GM18867 (cell line): ENCODE measurements around the gene HTR3E.
"Not testable (repeated sequence)": the region's sequence is repeated elsewhere in the genome, so short reads cannot be mapped to it uniquely, and the experiment has no call there.

Experiments used
- ATAC-seq: cut with Tn5 transposase; IDR thresholded peaks from one replicate; pipeline ENCODE4 v1.9.1; 2021; ENCODE audit warnings: mild to moderate bottlenecking, moderate library complexity; ENCODE audit not compliant: unreplicated experiment

HTR3E gene

GRCh38 chr3:184110316-184110725, 13.5 kb downstream of the HTR3E start:
- no peak for ATAC-seq

- no peak for ATAC-seq
Observed at GRCh38 chr3:184116017-184116416, 19.2 kb downstream of the HTR3E start.

- no peak for ATAC-seq
Observed at GRCh38 chr3:184117636-184118035, 20.8 kb downstream of the HTR3E start.

GRCh38 chr3:184121031-184121430, 24.2 kb downstream of the HTR3E start:
- ATAC-seq, result not testable (repeated sequence)

DNA sequence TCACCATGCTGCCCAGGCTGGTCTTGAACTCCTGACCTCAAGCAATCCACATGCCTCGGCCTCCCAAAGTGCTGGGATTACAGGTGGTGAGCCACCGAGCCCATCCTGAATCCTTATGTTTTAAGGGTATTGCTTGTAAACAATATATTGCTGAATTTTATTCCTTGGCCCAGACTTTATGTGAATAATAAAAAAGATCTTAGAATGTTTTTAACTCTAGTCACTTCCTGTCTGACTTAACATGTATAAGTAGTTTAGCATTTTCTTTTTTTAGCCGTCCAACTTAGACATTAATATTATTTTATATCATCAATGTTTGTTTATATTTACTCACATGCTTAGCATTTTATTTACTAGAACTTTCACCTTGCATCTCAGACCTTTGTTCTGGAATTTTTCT, 29.1 kb downstream of the HTR3E start:
- no peak for ATAC-seq

- no peak for ATAC-seq
Observed at GRCh38 chr3:184129012-184129411, 32.1 kb downstream of the HTR3E start.

GRCh38 chr3:184132945-184133344, 36.1 kb downstream of the HTR3E start:
- ATAC-seq, result no peak

DNA sequence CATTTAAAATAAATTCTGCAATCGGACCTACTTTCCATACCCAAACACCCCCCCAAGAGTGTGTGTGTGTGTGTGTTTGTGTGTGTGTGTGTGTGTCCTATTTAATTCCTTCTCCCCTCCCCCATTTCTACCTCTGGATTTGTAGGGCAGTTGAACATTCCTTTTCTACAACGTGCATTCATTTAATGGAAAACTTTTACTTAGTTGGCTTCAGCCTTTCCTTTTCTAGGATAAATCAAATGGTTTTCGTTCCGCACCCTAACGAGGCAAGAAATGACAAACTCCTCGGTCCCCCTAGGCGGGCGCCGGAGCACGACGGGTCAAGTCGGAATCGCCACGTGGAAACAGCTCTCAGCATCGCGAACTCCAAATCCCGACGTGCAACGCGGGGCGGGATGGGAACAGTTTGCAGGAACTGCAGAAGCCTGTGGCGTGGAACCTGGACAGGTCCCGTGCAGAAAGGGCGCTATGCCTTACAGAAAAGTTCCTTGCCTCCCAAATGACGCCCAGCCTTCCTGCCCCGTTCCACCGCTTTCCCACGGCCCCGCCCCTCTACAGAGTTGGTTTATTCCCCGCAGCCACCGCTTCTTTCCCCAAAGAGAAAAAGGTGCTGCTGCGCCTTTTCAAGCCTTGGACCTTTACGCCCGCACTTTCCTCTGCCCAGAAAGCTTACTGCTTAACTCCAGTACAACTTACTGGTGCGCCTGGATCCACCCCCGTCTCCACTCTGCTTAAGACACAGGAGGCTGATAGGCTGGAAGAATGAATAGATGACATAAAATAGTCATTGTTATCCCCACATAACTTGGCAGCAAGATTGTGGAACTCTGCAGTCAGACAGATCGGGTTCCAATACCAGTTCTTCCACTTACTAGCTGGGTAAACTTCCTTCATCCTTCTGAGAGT, 37.2 kb downstream of the HTR3E start:
- ATAC-seq, result no peak

- ATAC-seq, result peak; percentile 15
Observed at GRCh38 chr3:184134746-184135148, 37.9 kb downstream of the HTR3E start.

- peak; percentile 90 for ATAC-seq
Observed at GRCh38 chr3:184135149-184135910, 38.5 kb downstream of the HTR3E start, which contains the start of gene EIF2B5. TSS of gene EIF2B5 (plus strand) at chr3:184135358. CDS start at chr3:184135386, 28 bp downstream.

DNA sequence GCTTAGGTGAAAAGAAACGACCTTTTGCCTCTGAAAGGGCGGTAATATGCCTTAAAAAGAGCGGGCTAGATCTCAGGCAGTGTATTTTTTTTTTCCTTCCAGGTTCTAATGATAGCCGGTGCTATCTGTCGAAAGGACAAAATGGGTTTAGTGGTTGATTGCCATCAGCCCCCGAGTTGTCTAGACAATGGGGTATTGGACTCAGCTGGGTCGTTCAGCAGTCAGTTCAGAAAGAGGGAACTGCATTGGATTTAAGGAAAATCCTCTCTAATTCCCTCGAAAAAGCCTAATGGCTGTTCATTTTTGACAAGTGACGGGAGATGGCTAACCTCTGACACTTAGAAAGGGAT, 39.0 kb downstream of the HTR3E start:
- no peak for ATAC-seq

- no peak for ATAC-seq
Observed at GRCh38 chr3:184140436-184140835, 43.6 kb downstream of the HTR3E start.

DNA sequence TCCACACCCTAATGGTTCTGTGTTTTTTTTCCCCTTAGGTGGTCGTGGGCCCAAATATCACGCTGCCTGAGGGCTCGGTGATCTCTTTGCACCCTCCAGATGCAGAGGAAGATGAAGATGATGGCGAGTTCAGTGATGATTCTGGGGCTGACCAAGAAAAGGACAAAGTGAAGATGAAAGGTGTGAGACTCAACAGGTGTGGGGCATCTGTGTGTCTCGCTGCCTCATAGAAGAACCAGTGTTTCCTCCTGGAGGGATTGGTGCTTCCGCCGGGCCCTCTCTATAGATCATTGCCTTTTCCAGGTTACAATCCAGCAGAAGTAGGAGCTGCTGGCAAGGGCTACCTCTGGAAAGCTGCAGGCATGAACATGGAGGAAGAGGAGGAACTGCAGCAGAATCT, 45.3 kb downstream of the HTR3E start:
- no peak for ATAC-seq

DNA sequence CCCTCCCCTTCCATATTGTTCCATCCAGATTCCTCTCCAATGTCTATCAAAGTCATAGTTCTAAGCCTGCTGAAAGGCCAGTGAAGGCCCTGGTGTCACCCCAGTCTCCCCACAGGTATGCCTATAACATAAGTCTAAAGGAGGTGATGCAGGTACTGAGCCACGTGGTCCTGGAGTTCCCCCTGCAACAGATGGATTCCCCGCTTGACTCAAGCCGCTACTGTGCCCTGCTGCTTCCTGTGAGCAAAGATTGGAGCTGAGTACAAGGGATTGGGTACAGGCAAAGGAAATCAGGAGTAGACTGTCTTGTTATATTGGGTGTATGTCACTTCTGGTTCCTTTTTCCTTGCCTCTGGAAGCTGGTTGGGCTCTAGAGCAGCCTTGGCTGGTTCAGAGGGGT, 46.5 kb downstream of the HTR3E start:
- ATAC-seq, result no peak

- ATAC-seq, result no peak
Observed at GRCh38 chr3:184144505-184144904, 47.6 kb downstream of the HTR3E start.

GRCh38 chr3:184145111-184145524, 48.3 kb downstream of the HTR3E start:
- no peak for ATAC-seq

GRCh38 chr3:184145751-184146270, 48.9 kb downstream of the HTR3E start:
- no peak for ATAC-seq

DNA sequence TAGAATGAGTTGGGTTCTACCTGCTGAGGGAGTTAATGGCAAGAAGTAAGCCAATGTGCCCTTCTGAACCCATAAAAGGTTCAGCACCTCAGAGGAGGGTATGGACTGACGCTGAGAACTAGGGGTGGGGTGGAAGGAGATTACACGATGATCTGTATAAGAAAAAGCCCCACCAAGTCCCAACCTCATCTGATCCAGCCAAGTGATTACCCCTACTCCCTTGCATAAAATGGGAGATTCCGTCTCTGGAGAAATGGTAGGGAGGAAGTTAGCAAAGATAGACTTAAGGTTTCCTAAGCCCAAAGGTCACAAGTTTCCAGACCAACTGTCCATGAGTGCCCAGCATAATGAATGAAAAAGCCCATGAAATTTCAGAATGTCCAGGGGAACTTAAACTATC, 51.2 kb downstream of the HTR3E start:
- no peak for ATAC-seq

DNA sequence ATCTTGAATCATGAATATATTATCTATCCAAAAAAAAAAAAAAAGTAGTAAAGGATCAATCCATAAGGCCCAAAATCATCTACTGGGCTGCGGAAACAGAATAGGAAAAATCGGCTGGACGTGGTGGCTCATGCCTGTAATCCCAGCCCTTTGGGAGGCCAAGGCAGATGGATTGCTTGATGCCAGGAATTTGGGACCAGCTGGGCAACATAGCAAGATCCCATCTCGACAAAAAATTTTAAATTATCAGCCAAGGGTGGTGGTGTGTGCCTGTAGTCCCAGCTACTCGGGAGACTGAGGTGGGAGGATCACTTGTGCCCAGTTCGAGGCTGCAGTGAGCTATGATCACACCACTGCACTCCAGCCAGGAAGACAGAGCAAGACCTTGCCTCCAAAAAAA, 52.3 kb downstream of the HTR3E start:
- ATAC-seq, result no peak

GRCh38 chr3:184149770-184150169, 52.9 kb downstream of the HTR3E start:
- not testable (repeated sequence) for ATAC-seq

DNA sequence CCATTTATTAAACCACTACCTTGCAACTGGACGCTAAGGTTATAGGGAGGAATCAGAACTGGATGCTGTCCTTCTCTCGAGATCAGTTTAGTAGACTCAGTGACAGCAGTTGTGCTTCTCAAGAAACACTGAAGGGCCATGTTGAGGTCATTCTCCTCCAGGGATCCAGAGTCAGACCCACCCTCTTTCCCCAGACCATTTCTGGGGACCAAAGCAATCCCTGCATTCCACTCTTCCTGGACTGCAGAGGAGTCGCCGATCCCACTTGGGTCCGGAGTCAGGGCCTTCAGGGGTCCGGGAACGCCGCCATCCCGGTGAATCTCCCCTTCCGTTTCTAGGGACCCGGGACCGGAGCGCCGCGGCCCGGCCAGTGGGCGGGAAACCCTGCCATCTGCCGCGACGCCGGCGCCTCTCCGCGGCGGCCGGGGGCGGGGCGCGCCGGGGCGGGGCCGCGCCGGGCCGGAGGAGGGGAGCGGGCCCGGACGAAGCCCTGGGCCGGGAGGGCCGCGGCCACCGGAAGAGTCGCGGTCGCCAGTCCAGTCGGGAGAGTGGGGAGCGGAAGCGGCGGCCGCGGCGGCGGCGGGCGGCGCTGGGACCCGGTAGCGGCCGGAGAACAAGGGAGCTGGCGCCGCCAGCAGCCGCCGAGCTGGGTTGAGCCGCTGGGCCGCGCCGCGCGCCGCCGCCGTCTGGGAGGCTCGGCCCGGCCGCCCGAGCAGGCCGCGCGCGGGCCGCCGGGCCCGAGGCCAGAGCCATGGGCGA, 58.2 kb downstream of the HTR3E start, which contains the start of gene DVL3:
TSS of gene DVL3 (plus strand) at position 493 of the 759 bp plus-strand sequence. CDS start at position 752, 259 bp downstream.
- peak; percentile 83 for ATAC-seq
